ENCODE results near the gene ATF4.
A peak's percentile ranks its signal among the peaks of the same experiment; 100 is the strongest.

ATF4 gene

GRCh38 chr22:39525658-39525975, 5.3 kb downstream of the ATF4 start:
- Histone ChIP-seq H3K27me3 (ENCODE audit: control insufficient read depth, insufficient read depth, low read length) (no peaks in the 10 kb centered on the region), H3K4me1 (ENCODE audit: control insufficient read depth, insufficient read depth, low read length) (peaks cover 2% of the 10 kb centered on the region), H3K4me3 (ENCODE audit: low read depth, low read length) (no peak overlapping the region), H3K9ac (ENCODE audit: low read depth, low read length) (no peak overlapping the region), H3K36me3 (ENCODE audit: control insufficient read depth, insufficient read depth, low read length) (peaks cover 54% of the 10 kb centered on the region), H3K9me3 (ENCODE audit: control insufficient read depth, insufficient read depth, low read length) (no peaks in the 10 kb centered on the region)

DNA sequence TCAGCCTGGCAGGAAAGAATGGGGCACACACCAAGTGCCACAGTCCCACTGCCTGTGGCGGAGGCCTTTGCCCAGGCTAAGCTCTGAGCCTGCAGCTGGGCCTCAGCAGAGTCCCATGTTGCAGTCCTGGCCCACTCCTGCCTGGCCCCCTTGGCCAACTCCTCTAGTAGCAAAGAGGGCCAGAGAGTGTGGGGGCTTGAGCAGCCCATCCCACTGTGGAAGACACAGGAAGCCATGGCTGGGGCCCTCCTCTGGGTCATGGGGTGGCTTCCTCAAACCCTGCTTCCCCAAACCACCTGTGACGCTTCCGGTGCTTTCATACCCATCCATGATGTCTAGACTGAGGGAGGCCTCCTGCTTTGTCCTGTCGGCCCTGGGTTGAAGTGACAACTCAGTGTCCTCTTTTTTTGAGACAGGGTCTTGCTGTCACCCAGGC, 6.4 kb downstream of the ATF4 start:
- Histone ChIP-seq H3K27me3 (ENCODE audit: control insufficient read depth, insufficient read depth, low read length) (no peaks in the 10 kb centered on the region), H3K9ac (ENCODE audit: low read depth, low read length) (no peak overlapping the region), H3K9me3 (ENCODE audit: control insufficient read depth, insufficient read depth, low read length) (no peaks in the 10 kb centered on the region), H3K4me1 (ENCODE audit: control insufficient read depth, insufficient read depth, low read length) (peaks cover 2% of the 10 kb centered on the region), H3K36me3 (ENCODE audit: control insufficient read depth, insufficient read depth, low read length) (peaks cover 44% of the 10 kb centered on the region), H3K4me3 (ENCODE audit: low read depth, low read length) (no peak overlapping the region)

- Histone ChIP-seq H3K36me3 (ENCODE audit: control insufficient read depth, insufficient read depth, low read length) (peaks cover 37% of the 10 kb centered on the region), H3K9me3 (ENCODE audit: control insufficient read depth, insufficient read depth, low read length) (no peaks in the 10 kb centered on the region), H3K9ac (ENCODE audit: low read depth, low read length) (no peak overlapping the region), H3K4me1 (ENCODE audit: control insufficient read depth, insufficient read depth, low read length) (peaks cover 2% of the 10 kb centered on the region), H3K27me3 (ENCODE audit: control insufficient read depth, insufficient read depth, low read length) (no peaks in the 10 kb centered on the region), H3K4me3 (ENCODE audit: low read depth, low read length) (no peak overlapping the region)
Observed at GRCh38 chr22:39527481-39527961, 7.2 kb downstream of the ATF4 start.

DNA sequence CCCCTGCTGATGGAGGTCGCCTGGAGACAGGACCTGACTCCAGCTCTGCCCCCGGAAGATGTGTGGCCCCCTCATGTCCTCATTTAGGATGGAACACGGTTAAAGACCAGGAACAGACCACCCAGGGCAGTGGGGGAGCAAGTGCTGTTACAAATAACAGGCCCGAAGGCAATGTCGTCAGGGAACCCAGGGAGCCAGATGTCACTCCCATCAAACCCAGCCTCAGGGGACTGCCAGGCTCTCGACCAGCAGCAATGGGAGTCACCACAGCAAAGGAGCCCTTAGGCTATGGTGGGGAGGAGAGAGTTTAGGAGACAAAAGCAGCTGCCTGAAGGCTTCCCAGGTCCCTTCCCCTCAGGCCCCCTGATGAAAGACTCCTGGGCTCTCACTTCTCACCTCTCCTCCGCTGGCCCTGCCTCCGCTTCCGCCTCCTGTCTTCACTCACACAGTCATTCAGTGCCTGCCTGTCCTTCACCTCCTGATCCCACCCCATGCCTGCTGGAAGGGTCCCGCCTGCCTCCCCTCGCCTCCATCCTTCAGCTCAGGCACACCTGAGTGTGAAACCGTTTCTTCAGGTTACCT, 7.8 kb downstream of the ATF4 start:
- no peak overlapping the region for H3K9ac ChIP-seq (ENCODE audit: low read depth, low read length)
- H3K36me3 ChIP-seq (ENCODE audit: control insufficient read depth, insufficient read depth, low read length): peaks cover 30% of the 10 kb centered on the region
- no peak overlapping the region for H3K4me3 ChIP-seq (ENCODE audit: low read depth, low read length)
- peaks cover 2% of the 10 kb centered on the region for H3K4me1 ChIP-seq (ENCODE audit: control insufficient read depth, insufficient read depth, low read length)
- H3K27me3 ChIP-seq (ENCODE audit: control insufficient read depth, insufficient read depth, low read length): no peaks in the 10 kb centered on the region
- no peaks in the 10 kb centered on the region for H3K9me3 ChIP-seq (ENCODE audit: control insufficient read depth, insufficient read depth, low read length)

DNA sequence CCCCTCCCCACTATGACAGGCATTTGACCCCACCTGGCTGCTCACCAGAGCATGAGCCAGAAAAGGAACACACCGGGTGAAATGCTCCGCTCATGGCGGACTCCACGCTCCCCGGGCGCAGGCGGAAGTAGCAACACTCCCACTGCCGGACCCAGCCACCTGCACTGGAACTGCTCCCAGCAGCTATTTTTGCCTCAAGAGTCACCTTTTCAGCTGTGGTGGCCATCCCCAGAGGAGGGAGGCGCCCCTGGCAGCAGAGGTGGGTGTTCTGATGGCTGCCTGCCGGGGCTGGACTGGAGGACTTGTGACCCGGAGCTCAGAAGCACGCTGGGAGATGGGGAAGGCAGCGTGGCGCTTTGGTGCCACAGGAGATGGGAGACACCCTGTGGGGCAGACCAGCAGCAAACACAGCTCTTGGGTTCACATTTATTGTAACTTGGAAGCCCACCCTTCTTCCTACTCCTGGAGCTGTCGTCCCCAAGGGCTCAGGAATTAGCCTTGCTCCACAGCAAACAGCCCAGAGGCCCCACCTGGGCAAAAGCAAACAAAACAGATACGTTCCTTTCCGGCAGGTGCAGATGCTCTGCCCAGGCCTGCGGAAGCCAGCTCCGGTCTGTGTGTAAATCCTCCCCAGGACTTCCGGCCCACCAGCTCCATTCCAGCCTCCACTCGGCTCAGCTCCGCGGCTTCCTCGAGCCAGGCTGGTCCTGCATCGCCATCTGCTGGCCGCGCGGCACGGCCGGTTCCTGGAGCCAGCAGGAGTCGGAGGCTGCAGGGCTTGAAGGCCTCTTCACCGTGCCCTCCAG, 8.5 kb downstream of the ATF4 start:
- Histone ChIP-seq H3K9me3 (ENCODE audit: control insufficient read depth, insufficient read depth, low read length) (no peaks in the 10 kb centered on the region), H3K36me3 (ENCODE audit: control insufficient read depth, insufficient read depth, low read length) (peaks cover 25% of the 10 kb centered on the region), H3K9ac (ENCODE audit: low read depth, low read length) (peak overlapping the region; percentile 47), H3K4me1 (ENCODE audit: control insufficient read depth, insufficient read depth, low read length) (peaks cover 5% of the 10 kb centered on the region), H3K27me3 (ENCODE audit: control insufficient read depth, insufficient read depth, low read length) (no peaks in the 10 kb centered on the region), H3K4me3 (ENCODE audit: low read depth, low read length) (no peak overlapping the region)

DNA sequence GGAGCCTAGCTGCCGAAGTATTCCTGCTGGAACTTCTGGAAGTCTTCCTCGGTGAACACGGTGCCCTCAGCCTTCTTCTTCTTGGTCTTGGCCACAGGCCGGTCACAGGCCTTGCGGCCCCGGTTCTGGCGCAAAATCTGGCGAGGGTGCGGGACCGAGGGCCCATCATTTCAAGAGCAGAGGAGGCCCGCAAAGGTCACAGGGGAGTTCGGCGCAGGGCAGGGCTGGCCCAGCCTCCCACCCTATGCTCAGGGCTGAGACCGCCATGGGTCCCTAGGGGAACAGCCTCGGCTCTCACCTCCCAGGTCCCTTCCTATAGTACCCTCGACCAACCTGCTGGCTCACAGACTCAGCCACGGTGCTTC, 9.1 kb downstream of the ATF4 start:
- Histone ChIP-seq H3K27me3 (ENCODE audit: control insufficient read depth, insufficient read depth, low read length) (no peaks in the 10 kb centered on the region), H3K4me1 (ENCODE audit: control insufficient read depth, insufficient read depth, low read length) (peaks cover 9% of the 10 kb centered on the region), H3K9me3 (ENCODE audit: control insufficient read depth, insufficient read depth, low read length) (no peaks in the 10 kb centered on the region), H3K4me3 (ENCODE audit: low read depth, low read length) (no peak overlapping the region), H3K9ac (ENCODE audit: low read depth, low read length) (peak overlapping the region; percentile 47), H3K36me3 (ENCODE audit: control insufficient read depth, insufficient read depth, low read length) (peaks cover 19% of the 10 kb centered on the region)

GRCh38 chr22:39530116-39530515, 9.8 kb downstream of the ATF4 start:
- Histone ChIP-seq H3K9me3 (ENCODE audit: control insufficient read depth, insufficient read depth, low read length) (no peaks in the 10 kb centered on the region), H3K4me3 (ENCODE audit: low read depth, low read length) (no peak overlapping the region), H3K27me3 (ENCODE audit: control insufficient read depth, insufficient read depth, low read length) (no peaks in the 10 kb centered on the region), H3K4me1 (ENCODE audit: control insufficient read depth, insufficient read depth, low read length) (peaks cover 12% of the 10 kb centered on the region), H3K36me3 (ENCODE audit: control insufficient read depth, insufficient read depth, low read length) (peaks cover 19% of the 10 kb centered on the region), H3K9ac (ENCODE audit: low read depth, low read length) (no peak overlapping the region)

GRCh38 chr22:39530692-39531331, 10.4 kb downstream of the ATF4 start:
- H3K9ac ChIP-seq (ENCODE audit: low read depth, low read length): no peak overlapping the region
- H3K4me3 ChIP-seq (ENCODE audit: low read depth, low read length): peak overlapping the region; percentile 18
- H3K36me3 ChIP-seq (ENCODE audit: control insufficient read depth, insufficient read depth, low read length): peaks cover 19% of the 10 kb centered on the region
- H3K4me1 ChIP-seq (ENCODE audit: control insufficient read depth, insufficient read depth, low read length): peaks cover 16% of the 10 kb centered on the region
- H3K27me3 ChIP-seq (ENCODE audit: control insufficient read depth, insufficient read depth, low read length): no peaks in the 10 kb centered on the region
- H3K9me3 ChIP-seq (ENCODE audit: control insufficient read depth, insufficient read depth, low read length): no peaks in the 10 kb centered on the region

DNA sequence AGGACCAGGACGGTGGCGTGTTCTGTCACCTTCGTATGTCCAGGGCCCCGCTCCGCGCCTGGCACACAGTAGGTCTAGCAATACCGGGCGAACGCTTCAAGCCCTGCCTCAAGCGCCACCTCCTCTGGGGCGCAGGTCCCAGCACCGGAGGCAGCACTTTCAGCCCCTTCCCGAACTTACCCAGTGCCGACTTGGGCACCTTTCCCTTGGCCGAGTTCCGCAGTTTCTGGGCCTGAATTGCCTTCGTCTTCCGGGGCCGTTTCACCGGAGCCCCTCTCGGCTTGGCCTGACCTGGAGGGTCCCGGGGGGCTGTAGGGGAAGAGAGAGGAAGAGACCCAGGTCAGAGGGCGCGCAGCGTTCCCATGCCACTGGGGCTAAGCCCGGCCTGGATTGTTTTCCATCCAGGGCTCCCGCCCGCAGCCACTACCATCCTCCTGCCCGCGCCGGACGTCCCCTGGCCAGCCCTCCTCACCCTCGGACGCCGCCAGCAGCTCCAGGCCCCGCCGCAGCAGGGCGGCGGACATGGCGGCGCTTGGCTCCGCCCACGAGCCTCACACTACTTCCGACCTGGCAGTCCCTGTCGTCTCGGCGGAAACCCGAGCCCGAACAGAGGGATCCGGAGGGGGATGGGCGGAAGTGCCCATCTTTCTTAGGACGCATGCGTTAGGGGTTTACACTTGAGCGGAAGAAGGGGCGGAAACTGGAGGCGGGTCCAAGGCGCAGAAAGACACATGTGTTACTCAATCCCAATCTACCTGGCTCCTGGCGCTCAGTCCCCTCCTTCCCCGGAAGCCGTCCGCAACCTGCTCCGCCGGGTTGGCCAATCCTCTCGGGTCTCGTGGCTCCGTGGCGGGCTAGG, 12.1 kb downstream of the ATF4 start, which contains the start of gene RPS19BP1:
TSS of gene RPS19BP1 (minus strand) at position 534 of the 859 bp plus-strand sequence. CDS start at position 524, 10 bp downstream.
- Histone ChIP-seq H3K36me3 (ENCODE audit: control insufficient read depth, insufficient read depth, low read length) (peaks cover 19% of the 10 kb centered on the region), H3K27me3 (ENCODE audit: control insufficient read depth, insufficient read depth, low read length) (no peaks in the 10 kb centered on the region), H3K4me1 (ENCODE audit: control insufficient read depth, insufficient read depth, low read length) (peaks cover 16% of the 10 kb centered on the region), H3K9me3 (ENCODE audit: control insufficient read depth, insufficient read depth, low read length) (no peaks in the 10 kb centered on the region), H3K9ac (ENCODE audit: low read depth, low read length) (peak within 1 kb of the TSS; percentile 91), H3K4me3 (ENCODE audit: low read depth, low read length) (peak within 1 kb of the TSS; percentile 92)

DNA sequence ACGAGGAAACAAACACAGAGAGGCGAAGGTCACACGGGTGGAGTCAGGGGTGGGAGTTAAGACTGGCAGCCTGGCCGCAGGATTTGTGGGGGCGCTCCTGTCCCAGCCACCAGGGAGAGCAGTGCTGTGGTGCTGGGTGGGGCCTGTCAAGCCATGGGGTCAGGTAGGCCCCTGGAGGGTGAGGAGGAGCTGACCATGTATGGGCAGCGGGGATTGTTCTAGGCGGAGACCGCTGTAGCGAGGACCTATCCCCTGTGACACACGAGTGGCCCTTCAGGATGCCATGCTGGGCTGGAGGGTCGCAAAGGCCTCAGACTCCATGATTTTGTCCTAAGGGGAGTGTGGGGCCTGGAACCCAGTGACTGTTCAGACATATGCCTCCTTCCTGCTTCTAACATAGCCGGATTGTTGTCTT, 13.7 kb downstream of the ATF4 start:
- H3K9me3 ChIP-seq (ENCODE audit: control insufficient read depth, insufficient read depth, low read length): no peaks in the 10 kb centered on the region
- no peaks in the 10 kb centered on the region for H3K27me3 ChIP-seq (ENCODE audit: control insufficient read depth, insufficient read depth, low read length)
- H3K36me3 ChIP-seq (ENCODE audit: control insufficient read depth, insufficient read depth, low read length): peaks cover 6% of the 10 kb centered on the region
- H3K4me3 ChIP-seq (ENCODE audit: low read depth, low read length): peak overlapping the region; percentile 41
- H3K9ac ChIP-seq (ENCODE audit: low read depth, low read length): no peak overlapping the region
- peaks cover 16% of the 10 kb centered on the region for H3K4me1 ChIP-seq (ENCODE audit: control insufficient read depth, insufficient read depth, low read length)

DNA sequence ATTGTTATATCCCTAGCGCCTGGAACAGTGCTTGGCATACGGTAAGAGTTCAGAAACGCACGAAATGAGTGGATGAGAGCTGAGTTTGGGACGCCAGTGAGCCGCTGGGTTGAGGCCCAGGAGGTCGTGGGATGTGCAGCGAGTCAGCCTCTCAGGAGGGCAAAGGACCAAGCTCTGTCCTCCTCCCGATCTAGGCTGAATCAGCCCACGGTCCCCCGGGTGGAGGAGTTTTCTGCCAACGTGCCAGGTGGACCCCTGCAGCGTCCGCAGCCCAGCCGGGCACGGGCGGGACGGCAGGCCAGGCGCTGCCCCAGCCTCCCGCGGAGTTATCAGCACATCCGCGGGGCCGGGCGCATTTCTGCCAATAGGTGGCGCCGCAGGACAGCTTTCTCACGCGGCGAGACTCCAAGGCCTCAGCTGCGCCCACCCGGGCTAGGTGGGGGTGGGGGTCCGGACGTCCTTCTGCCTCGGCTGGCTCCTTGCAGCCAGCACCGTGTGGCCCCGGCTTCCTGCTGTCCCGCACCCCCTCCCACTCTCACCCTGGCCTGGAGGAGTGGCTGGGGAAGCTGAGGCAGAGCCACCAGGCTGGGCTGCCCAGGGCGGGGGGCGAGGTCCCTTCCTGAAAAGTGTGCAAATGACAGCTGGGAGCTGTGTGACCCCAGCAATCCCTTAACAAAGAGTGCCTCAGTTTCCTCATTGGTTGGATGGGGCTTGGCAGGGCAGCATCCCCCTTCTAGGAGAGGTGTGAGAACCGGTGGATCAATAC, 14.4 kb downstream of the ATF4 start:
- H3K9me3 ChIP-seq (ENCODE audit: control insufficient read depth, insufficient read depth, low read length): no peaks in the 10 kb centered on the region
- H3K4me3 ChIP-seq (ENCODE audit: low read depth, low read length): peak overlapping the region; percentile 43
- H3K36me3 ChIP-seq (ENCODE audit: control insufficient read depth, insufficient read depth, low read length): peaks cover 2% of the 10 kb centered on the region
- no peak overlapping the region for H3K9ac ChIP-seq (ENCODE audit: low read depth, low read length)
- H3K4me1 ChIP-seq (ENCODE audit: control insufficient read depth, insufficient read depth, low read length): peaks cover 16% of the 10 kb centered on the region
- no peaks in the 10 kb centered on the region for H3K27me3 ChIP-seq (ENCODE audit: control insufficient read depth, insufficient read depth, low read length)
